Measurements from ENCODE around the gene CEMIP. TPM values are rescaled to one million over a fixed set of nuclear protein-coding genes. Genes with fewer than 3 reads are reported as not detected.

The CEMIP gene
- total and polyA plus RNA-seq, 2 of the 13 experiments (the other 11 are each of a cell fraction or from before 2014, with no cell fraction given): 4.3 to 28.5 TPM

- FAIRE-seq (no peak), DNase-seq (ENCODE audit: low spot score) (no peak), ATAC-seq (no peak)
- intact Hi-C loops (cut with micrococcal nuclease; ENCODE audit: unreplicated experiment): no loop called here
- Histone ChIP-seq H3K9me3 (ENCODE audit: low read length) (no peaks in the 10 kb centered on the region), H3K27me3 (ENCODE audit: control insufficient read depth in 1 of 2, insufficient read depth in 2 of 2, low read length in 2 of 2) (no peaks in the 10 kb centered on the region), H3K4me2 (ENCODE audit: low read depth, low read length) (no peak overlapping the region), H4K20me1 (ENCODE audit: insufficient read depth, low read length) (no peaks in the 10 kb centered on the region), H3K27ac (ENCODE audit: extremely low read length, insufficient read depth, low read length) (no peak overlapping the region), H3K36me3 (replicated peaks in 1 of 2; ENCODE audit: control insufficient read depth in 1 of 2, insufficient read depth in 2 of 2, low read length in 2 of 2) (peaks cover 22 to 63% of the 10 kb centered on the region in 2 experiments), H3K9ac (ENCODE audit: insufficient read depth, low read depth, low read length) (no peak overlapping the region), H3K4me3 (replicated peaks in 1 of 3; ENCODE audit: insufficient read depth in 1 of 3, low read depth in 2 of 3, low read length in 3 of 3) (no peak overlapping the region), H3K4me1 (ENCODE audit: insufficient read depth, low read length) (no peaks in the 10 kb centered on the region), H2AFZ (ENCODE audit: low read length) (no peak overlapping the region), H3K79me2 (ENCODE audit: insufficient read depth, low read length) (no peaks in the 10 kb centered on the region)
- TF ChIP-seq ZNF101 (CRISPR knock-in tag; IDR thresholded peaks at IDR 0.05; ENCODE audit: borderline replicate concordance, low read depth) (no peak), YEATS4 (CRISPR knock-in tag; IDR thresholded peaks at IDR 0.05; ENCODE audit: borderline replicate concordance) (no peak), SUZ12 (IDR thresholded peaks at IDR 0.05; ENCODE audit: low read depth, low read length) (no peak), ZNF546 (CRISPR knock-in tag; conservative IDR thresholded peaks at IDR 0.05) (no peak), NFYB (CRISPR knock-in tag; IDR thresholded peaks at IDR 0.05) (no peak), PRMT3 (CRISPR knock-in tag; IDR thresholded peaks at IDR 0.05; ENCODE audit: borderline replicate concordance, low read depth) (no peak), ZNF737 (CRISPR knock-in tag; IDR thresholded peaks at IDR 0.05; ENCODE audit: borderline replicate concordance) (no peak), ZBTB26 (CRISPR knock-in tag; IDR thresholded peaks at IDR 0.05; ENCODE audit: borderline replicate concordance) (no peak)
- in situ Hi-C loops (cut with HindIII; ENCODE audit: extremely low pct_ligation_motif_present, low pct_unique_long_range_greater_than_20kb): no loop called here
- CTCF ChIA-PET (ENCODE audit: low intra/inter-chr PET ratio, low total read pairs): no interaction called here
- WGBS (ENCODE audit: low lambda C conversion rate): 84% methylated on average over 2 of the region's 2 CpGs
- no TSS peak for BruUV-seq (replicated peaks)
- POLR2A ChIA-PET: no interaction called here
These were observed 104.5 kb downstream of the CEMIP start for GRCh38 chr15:80883641-80884040.
